Liver (tissue), 9 donors: Measurements from ENCODE around the gene PISD. TPM values are rescaled to one million over a fixed set of nuclear protein-coding genes. Genes with fewer than 3 reads are reported as not detected.
A peak's percentile ranks its signal among the peaks of the same experiment; 100 is the strongest.
"Not testable (repeated sequence)": the region's sequence is repeated elsewhere in the genome, so short reads cannot be mapped to it uniquely, and the experiment has no call there.

Experiments
- DNase-seq: peaks from one replicate; pipeline ENCODE4 v3.0.0-alpha.2; 2017; ENCODE audit warnings: low spot score
- H3K27ac ChIP-seq, 2 donors: one replicate each; pipeline ENCODE4 v1.7.0; 2013; ENCODE audit warnings: inconsistent platforms in 2 of 2, low read length in 2 of 2, control low read depth in 1 of 2, low read depth in 1 of 2, mild to moderate bottlenecking in 1 of 2
- H3K27me3 ChIP-seq, 4 donors: one replicate each; pipeline versions ENCODE4 v1.6.1 to v1.7.0; 2013; ENCODE audit warnings: low read length in 3 of 4, inconsistent platforms in 1 of 4, mild to moderate bottlenecking in 1 of 4, moderate library complexity in 1 of 4; ENCODE audit not compliant: control insufficient read depth in 4 of 4, insufficient read depth in 4 of 4
- H3K36me3 ChIP-seq, 4 donors: one replicate each; pipeline versions ENCODE4 v1.6.1 to v1.7.0; 2013; ENCODE audit warnings: low read length in 3 of 4, mild to moderate bottlenecking in 3 of 4, low read depth in 1 of 4, moderate library complexity in 1 of 4; ENCODE audit not compliant: control insufficient read depth in 4 of 4, insufficient read depth in 3 of 4
- H3K4me1 ChIP-seq, 4 donors: one replicate each; pipeline versions ENCODE4 v1.6.1 to v1.7.0; 2013; ENCODE audit warnings: low read length in 3 of 4, mild to moderate bottlenecking in 3 of 4, moderate library complexity in 1 of 4; ENCODE audit not compliant: control insufficient read depth in 4 of 4, insufficient read depth in 4 of 4
- H3K4me3 ChIP-seq, 3 donors: one replicate each; pipeline versions ENCODE4 v1.6.1 to v1.7.0; 2013; ENCODE audit warnings: low read length in 3 of 3, control low read depth in 1 of 3, low read depth in 1 of 3, mild to moderate bottlenecking in 1 of 3
- H3K9ac ChIP-seq, 2 donors: one replicate each; pipeline ENCODE4 v1.7.0; 2013; ENCODE audit warnings: low read length in 2 of 2, mild to moderate bottlenecking in 2 of 2, moderate library complexity in 2 of 2, control low read depth in 1 of 2, low read depth in 1 of 2
- H3K9me3 ChIP-seq, 4 donors: one replicate each; pipeline versions ENCODE4 v1.6.1 to v1.7.0; 2013; ENCODE audit warnings: low read length in 3 of 4; ENCODE audit not compliant: control insufficient read depth in 4 of 4
- EGR1 ChIP-seq, 2 donors: IDR thresholded peaks; 2 replicates each; pipeline ENCODE4 v1.6.1; 2016 to 2018; ENCODE audit warnings: antibody characterized with exemption in 2 of 2, low read depth in 2 of 2
- FOXA1 ChIP-seq: IDR thresholded peaks from 2 replicates; pipeline ENCODE4 v1.6.1; 2016; ENCODE audit warnings: antibody characterized with exemption
- FOXA2 ChIP-seq: IDR thresholded peaks from 2 replicates; pipeline ENCODE4 v1.6.1; 2016; ENCODE audit warnings: antibody characterized with exemption
- HNF4A ChIP-seq, 2 donors: conservative IDR thresholded peaks; 2 replicates each; pipeline ENCODE4 v1.6.1; 2016; ENCODE audit warnings: antibody characterized with exemption in 2 of 2, mild to moderate bottlenecking in 2 of 2
- HNF4G ChIP-seq: IDR thresholded peaks from 2 replicates; pipeline ENCODE4 v1.6.1; 2016; ENCODE audit warnings: antibody characterized with exemption
- JUND ChIP-seq, 2 donors: IDR thresholded peaks; 2 replicates each; pipeline ENCODE4 v1.6.1; 2016; ENCODE audit warnings: antibody characterized with exemption in 2 of 2
- RAD21 ChIP-seq, 2 donors: IDR thresholded peaks; 2 replicates each; pipeline ENCODE4 v1.6.1; 2016; ENCODE audit warnings: antibody characterized with exemption in 2 of 2, mild to moderate bottlenecking in 2 of 2
- SP1 ChIP-seq: IDR thresholded peaks from 2 replicates; pipeline ENCODE4 v1.6.1; 2018; ENCODE audit warnings: antibody characterized with exemption, mild to moderate bottlenecking
- TAF1 ChIP-seq: conservative IDR thresholded peaks from 2 replicates; pipeline ENCODE4 v1.6.1; 2016; ENCODE audit warnings: antibody characterized with exemption, mild to moderate bottlenecking
- YY1 ChIP-seq: IDR thresholded peaks from 2 replicates; pipeline ENCODE4 v1.6.1; 2016; ENCODE audit warnings: antibody characterized with exemption, mild to moderate bottlenecking
- ZBTB33 ChIP-seq: IDR thresholded peaks from 2 replicates; pipeline ENCODE4 v1.6.1; 2016; ENCODE audit warnings: antibody characterized with exemption
- WGBS: extraction: QIAGEN DNeasy Blood & Tissue Kit; methylation state at CpG from one replicate; pipeline ENCODE4 v1.1.7; 2013; 5-methylcytosine and 5-hydroxymethylcytosine counted together
- polyA plus RNA-seq, 2 donors: library from polyadenylated mRNA; stranded (reverse) in 1 of 2; unstranded in 1 of 2; fragments of 200-250 nt in 1 of 2; fragments of >200 nt in 1 of 2; fragmentation: Nextera tagmentation in 1 of 2; extraction: Ambion mirVana in 1 of 2; gene quantifications; one replicate each; pipeline versions ENCODE4 v1.2.1 to v1.2.3, GENCODE V29; 2013 to 2015
- total RNA-seq, 2 donors: library from RNA; depleted of rRNA; stranded (reverse); fragments of >200 nt; gene quantifications; one replicate each; pipeline ENCODE4 v1.2.3, GENCODE V29; 2014
- TF ChIP-seq, protein P1 (sequence below): IDR thresholded peaks from 2 replicates; pipeline ENCODE4 v1.6.1; 2016; ENCODE audit warnings: antibody characterized with exemption
- TF ChIP-seq, protein P2 (sequence below): IDR thresholded peaks from 2 replicates; pipeline ENCODE4 v1.6.1; 2016; ENCODE audit warnings: antibody characterized with exemption, mild to moderate bottlenecking
- TF ChIP-seq, protein P3 (sequence below): fragments of 150-350 bp; IDR thresholded peaks from 2 replicates; pipeline ENCODE4 v1.5.1; 2017; ENCODE audit warnings: improper control_type of control experiment, low read depth, low read length; ENCODE audit not compliant: missing input control
- donor health status: healthy.
- donor health status: healthy.
- donor health status: healthy.
- donor health status: healthy.
- donor health status: healthy.

The PISD gene
- total and polyA plus RNA-seq, 4 donors = 14.7 to 28.3 (median 20.4) TPM

- H3K4me3 ChIP-seq, H3K4me1 ChIP-seq, H3K9me3 ChIP-seq, DNase-seq, H3K27me3 ChIP-seq, H3K9ac ChIP-seq, H3K36me3 ChIP-seq, H3K27ac ChIP-seq: not testable (repeated sequence)
- 87% methylated on average over 5 of the region's 5 CpGs for WGBS
Measured at GRCh38 chr22:31674219-31674618, 12.2 kb upstream of the PISD start.

GRCh38 chr22:31668849-31669248 lies 6.8 kb upstream of the PISD start:
- not testable (repeated sequence) for H3K9ac ChIP-seq, H3K36me3 ChIP-seq, H3K9me3 ChIP-seq, DNase-seq, H3K27me3 ChIP-seq, H3K4me1 ChIP-seq, H3K27ac ChIP-seq, H3K4me3 ChIP-seq
- 89% methylated on average over 4 of the region's 4 CpGs for WGBS

DNA sequence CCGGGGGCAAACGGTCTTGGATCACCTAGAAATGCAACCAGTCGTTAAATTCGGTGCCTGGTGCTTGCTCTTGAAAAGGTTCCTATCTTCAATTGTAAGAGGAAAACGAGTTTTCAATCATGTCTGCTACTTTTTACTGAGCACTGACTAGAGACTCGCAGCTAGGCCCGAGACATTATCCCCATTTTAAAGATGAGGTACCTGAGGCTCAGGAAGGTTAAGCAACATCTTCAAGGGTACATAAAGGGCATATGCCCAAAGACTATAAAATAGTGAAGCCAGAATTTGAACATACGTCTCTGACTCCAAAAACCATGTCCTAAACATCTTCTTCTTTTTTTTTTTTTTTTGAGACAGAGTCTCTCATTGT lies 638 bp upstream of the PISD start:
- Histone ChIP-seq H3K4me1 (peaks cover 0 to 14% (median 11%) of the 10 kb centered on the region in 4 donors), H3K27ac (peak overlapping the region; percentile 79 to 82), H3K27me3 (no peaks in the 10 kb centered on the region), H3K9me3 (no peaks in the 10 kb centered on the region), H3K4me3 (peak overlapping the region in 2 of 3 donors; percentile 75 to 96), H3K36me3 (peaks cover 0 to under 1% (median 0%) of the 10 kb centered on the region in 4 donors), H3K9ac (peak overlapping the region in 1 of 2 donors; percentile 45)
- WGBS = 63% methylated on average over 8 of the region's 8 CpGs
- no peak for TF ChIP-seq FOXA2
- TF ChIP-seq TAF1 = no peak
- TF ChIP-seq FOXA1 = no peak
- TF ChIP-seq EGR1 (IDR thresholded peaks at IDR 0.05; ENCODE audit: low read depth in 2 of 2) = no peak
- no peak for TF ChIP-seq ZBTB33
- no peak for TF ChIP-seq YY1
- no peak for TF ChIP-seq HNF4A (conservative IDR thresholded peaks at IDR 0.05)
- no peak for TF ChIP-seq RAD21 (IDR thresholded peaks at IDR 0.05)
- TF ChIP-seq, protein P1, sequence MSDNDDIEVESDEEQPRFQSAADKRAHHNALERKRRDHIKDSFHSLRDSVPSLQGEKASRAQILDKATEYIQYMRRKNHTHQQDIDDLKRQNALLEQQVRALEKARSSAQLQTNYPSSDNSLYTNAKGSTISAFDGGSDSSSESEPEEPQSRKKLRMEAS = no peak
- TF ChIP-seq, protein P2, sequence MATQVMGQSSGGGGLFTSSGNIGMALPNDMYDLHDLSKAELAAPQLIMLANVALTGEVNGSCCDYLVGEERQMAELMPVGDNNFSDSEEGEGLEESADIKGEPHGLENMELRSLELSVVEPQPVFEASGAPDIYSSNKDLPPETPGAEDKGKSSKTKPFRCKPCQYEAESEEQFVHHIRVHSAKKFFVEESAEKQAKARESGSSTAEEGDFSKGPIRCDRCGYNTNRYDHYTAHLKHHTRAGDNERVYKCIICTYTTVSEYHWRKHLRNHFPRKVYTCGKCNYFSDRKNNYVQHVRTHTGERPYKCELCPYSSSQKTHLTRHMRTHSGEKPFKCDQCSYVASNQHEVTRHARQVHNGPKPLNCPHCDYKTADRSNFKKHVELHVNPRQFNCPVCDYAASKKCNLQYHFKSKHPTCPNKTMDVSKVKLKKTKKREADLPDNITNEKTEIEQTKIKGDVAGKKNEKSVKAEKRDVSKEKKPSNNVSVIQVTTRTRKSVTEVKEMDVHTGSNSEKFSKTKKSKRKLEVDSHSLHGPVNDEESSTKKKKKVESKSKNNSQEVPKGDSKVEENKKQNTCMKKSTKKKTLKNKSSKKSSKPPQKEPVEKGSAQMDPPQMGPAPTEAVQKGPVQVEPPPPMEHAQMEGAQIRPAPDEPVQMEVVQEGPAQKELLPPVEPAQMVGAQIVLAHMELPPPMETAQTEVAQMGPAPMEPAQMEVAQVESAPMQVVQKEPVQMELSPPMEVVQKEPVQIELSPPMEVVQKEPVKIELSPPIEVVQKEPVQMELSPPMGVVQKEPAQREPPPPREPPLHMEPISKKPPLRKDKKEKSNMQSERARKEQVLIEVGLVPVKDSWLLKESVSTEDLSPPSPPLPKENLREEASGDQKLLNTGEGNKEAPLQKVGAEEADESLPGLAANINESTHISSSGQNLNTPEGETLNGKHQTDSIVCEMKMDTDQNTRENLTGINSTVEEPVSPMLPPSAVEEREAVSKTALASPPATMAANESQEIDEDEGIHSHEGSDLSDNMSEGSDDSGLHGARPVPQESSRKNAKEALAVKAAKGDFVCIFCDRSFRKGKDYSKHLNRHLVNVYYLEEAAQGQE = no peak
- no peak for TF ChIP-seq SP1
- TF ChIP-seq JUND (IDR thresholded peaks at IDR 0.05) = no peak
- TF ChIP-seq, protein P3, sequence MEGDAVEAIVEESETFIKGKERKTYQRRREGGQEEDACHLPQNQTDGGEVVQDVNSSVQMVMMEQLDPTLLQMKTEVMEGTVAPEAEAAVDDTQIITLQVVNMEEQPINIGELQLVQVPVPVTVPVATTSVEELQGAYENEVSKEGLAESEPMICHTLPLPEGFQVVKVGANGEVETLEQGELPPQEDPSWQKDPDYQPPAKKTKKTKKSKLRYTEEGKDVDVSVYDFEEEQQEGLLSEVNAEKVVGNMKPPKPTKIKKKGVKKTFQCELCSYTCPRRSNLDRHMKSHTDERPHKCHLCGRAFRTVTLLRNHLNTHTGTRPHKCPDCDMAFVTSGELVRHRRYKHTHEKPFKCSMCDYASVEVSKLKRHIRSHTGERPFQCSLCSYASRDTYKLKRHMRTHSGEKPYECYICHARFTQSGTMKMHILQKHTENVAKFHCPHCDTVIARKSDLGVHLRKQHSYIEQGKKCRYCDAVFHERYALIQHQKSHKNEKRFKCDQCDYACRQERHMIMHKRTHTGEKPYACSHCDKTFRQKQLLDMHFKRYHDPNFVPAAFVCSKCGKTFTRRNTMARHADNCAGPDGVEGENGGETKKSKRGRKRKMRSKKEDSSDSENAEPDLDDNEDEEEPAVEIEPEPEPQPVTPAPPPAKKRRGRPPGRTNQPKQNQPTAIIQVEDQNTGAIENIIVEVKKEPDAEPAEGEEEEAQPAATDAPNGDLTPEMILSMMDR = no peak
- TF ChIP-seq HNF4G = no peak
- no peak for DNase-seq

DNA sequence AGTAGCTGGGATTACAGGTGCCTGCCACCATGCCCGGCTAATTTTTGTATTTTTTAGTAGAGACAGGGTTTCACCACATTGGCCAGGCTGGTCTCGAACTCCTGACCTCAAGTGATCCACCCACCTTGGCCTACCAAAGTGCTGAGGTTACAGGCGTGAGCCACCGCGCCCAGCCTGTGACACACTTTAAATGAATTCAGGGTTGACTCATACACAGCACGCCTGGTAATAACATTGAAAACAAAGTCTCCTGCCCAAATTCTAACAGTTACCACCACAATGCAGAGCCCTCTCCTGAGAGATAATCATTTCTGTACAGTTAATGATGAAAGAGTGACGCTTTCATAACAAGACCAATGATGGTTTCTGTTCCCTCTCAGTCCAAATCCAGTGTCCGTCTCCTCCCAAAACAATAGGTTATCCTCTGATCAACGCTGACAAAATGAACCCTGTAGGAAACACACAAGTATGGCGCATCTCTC lies 1.1 kb downstream of the PISD start:
- peak overlapping the region; percentile 75 to 100 (median 96) for H3K4me3 ChIP-seq
- H3K27me3 ChIP-seq, H3K27ac ChIP-seq, DNase-seq, H3K9me3 ChIP-seq, H3K36me3 ChIP-seq: not testable (repeated sequence)
- WGBS = 66% methylated on average over 10 of the region's 10 CpGs
- H3K4me1 ChIP-seq = peaks cover 0 to 14% (median 11%) of the 10 kb centered on the region in 4 donors
- H3K9ac ChIP-seq = peak overlapping the region in 1 of 2 donors; percentile 80
